Tibial nerve (tissue), 4 donors: ENCODE results near the gene DGKQ. TPM values are rescaled to one million over a fixed set of nuclear protein-coding genes. Genes with fewer than 3 reads are reported as not detected.

Source experiments
- DNase-seq, 2 donors: peaks; one replicate each; pipeline ENCODE4 v3.0.0-alpha.2; 2019; ENCODE audit warnings: low spot score in 2 of 2
- H3K27ac ChIP-seq, 4 donors: fragments of 200-600 bp; sonication (generic) in 3 of 4; one replicate each; pipeline ENCODE4 v1.5.1; 2017 to 2019; ENCODE audit warnings: mild to moderate bottlenecking in 1 of 4
- H3K27me3 ChIP-seq, 2 donors: fragments of 200-600 bp; sonication (generic) in 1 of 2; one replicate each; pipeline versions ENCODE4 v1.5.1 to v1.6.0; 2017 to 2019
- H3K36me3 ChIP-seq, 3 donors: fragments of 200-600 bp; sonication (generic); one replicate each; pipeline ENCODE4 v1.5.1; 2018 to 2019
- H3K4me1 ChIP-seq, 4 donors: fragments of 200-600 bp; sonication (generic) in 3 of 4; one replicate each; pipeline ENCODE4 v1.5.1; 2017 to 2019
- H3K4me3 ChIP-seq, 4 donors: fragments of 200-600 bp; sonication (generic) in 3 of 4; one replicate each; pipeline ENCODE4 v1.5.1; 2017 to 2019; ENCODE audit warnings: mild to moderate bottlenecking in 1 of 4, moderate library complexity in 1 of 4
- H3K9me3 ChIP-seq, 4 donors: fragments of 200-600 bp; sonication (generic) in 3 of 4; one replicate each; pipeline ENCODE4 v1.5.1; 2017 to 2019
- EP300 ChIP-seq, 2 donors: sonication (generic); formaldehyde crosslinking; IDR thresholded peaks; one replicate each; pipeline ENCODE4 v1.6.1; 2017; ENCODE audit warnings: antibody characterized with exemption in 2 of 2, mild to moderate bottlenecking in 1 of 2
- POLR2A ChIP-seq, 2 donors: fragments of 450-650 bp; IDR thresholded peaks; one replicate each; pipeline ENCODE4 v1.6.1; 2017; ENCODE audit warnings: antibody characterized with exemption in 2 of 2, mild to moderate bottlenecking in 2 of 2, moderate library complexity in 2 of 2
- WGBS, 2 donors: methylation state at CpG; one replicate each; pipeline ENCODE4 v1.1.5; 2018; 5-methylcytosine and 5-hydroxymethylcytosine counted together
- total RNA-seq, 4 donors: library from RNA; depleted of rRNA; stranded (reverse); fragments of >200 nt; gene quantifications; one replicate each; pipeline ENCODE4 v1.1.0, GENCODE V29; 2016
- TF ChIP-seq, protein P1 (sequence below), 5 experiments: fragments of 200-600 bp in 3 of 5; fragments of 450-650 bp in 2 of 5; sonication (generic) in 3 of 5; IDR thresholded peaks; one replicate each; pipeline ENCODE4 v1.5.1; 2016 to 2019; ENCODE audit warnings: antibody characterized with exemption in 5 of 5, mild to moderate bottlenecking in 3 of 5, moderate library complexity in 2 of 5

The DGKQ gene
- total RNA-seq, 4 donors from 2014 or later, result 9.0 to 23.4 (median 13.6) TPM

DNA sequence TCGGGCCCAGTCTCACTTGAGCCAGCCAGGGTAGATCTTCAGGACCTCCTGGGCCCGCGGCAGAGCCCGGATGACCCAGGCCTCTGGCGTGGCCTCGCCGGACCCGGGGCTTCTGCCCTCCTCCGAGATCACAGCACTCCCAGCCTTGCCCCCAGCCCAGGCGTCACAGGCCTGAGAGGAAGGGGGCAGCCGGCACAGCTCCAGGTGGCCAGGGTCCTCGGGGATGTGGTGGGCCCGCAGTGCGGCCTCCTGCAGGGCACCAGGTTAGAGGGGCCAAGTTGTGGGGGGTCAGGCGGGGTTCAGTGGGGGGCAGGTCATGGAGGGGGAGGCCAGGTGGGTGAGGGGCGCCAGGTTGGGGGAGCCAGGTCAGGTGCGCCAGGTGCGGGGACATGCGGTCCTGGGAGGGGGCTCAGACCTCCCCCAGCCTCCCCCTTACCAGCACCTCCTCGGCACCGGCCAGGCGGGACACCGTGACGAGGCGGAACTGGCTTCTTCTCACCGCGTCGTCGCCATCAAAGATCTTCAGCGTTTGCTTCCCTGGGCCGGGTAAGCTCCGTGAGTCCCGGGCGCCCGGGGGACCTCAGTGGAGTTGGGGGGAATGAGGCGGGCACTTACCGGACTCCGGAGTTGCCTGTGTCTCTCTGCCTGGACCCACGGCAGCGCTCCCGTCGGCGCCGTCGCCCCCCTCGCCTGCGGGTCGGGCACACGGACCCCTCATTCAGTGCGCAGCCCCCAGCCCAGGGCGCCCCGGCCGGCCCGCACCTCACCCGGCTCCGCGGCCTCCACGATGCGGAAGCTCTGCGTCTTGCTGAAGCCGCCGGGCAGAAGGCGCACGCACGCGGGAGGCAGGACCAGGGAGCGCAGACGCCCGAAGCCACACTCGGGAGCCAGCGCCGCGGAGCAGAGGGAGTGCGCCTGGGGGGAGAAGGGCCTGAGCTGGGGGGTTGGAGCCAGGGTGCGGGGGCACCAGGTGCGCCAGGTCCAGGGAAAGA is 6.0 kb downstream of the DGKQ start:
- no peak for DNase-seq
- Histone ChIP-seq H3K27me3 (no peaks in the 10 kb centered on the region), H3K4me1 (peaks cover 0 to 17% (median 14%) of the 10 kb centered on the region in 4 donors), H3K27ac (no peak overlapping the region), H3K9me3 (no peaks in the 10 kb centered on the region), H3K4me3 (no peak overlapping the region), H3K36me3 (peaks cover 0 to 54% (median 0%) of the 10 kb centered on the region in 3 donors)
- TF ChIP-seq POLR2A (IDR thresholded peaks at IDR 0.05), result no peak
- TF ChIP-seq EP300 (IDR thresholded peaks at IDR 0.05), result no peak
- TF ChIP-seq, protein P1, sequence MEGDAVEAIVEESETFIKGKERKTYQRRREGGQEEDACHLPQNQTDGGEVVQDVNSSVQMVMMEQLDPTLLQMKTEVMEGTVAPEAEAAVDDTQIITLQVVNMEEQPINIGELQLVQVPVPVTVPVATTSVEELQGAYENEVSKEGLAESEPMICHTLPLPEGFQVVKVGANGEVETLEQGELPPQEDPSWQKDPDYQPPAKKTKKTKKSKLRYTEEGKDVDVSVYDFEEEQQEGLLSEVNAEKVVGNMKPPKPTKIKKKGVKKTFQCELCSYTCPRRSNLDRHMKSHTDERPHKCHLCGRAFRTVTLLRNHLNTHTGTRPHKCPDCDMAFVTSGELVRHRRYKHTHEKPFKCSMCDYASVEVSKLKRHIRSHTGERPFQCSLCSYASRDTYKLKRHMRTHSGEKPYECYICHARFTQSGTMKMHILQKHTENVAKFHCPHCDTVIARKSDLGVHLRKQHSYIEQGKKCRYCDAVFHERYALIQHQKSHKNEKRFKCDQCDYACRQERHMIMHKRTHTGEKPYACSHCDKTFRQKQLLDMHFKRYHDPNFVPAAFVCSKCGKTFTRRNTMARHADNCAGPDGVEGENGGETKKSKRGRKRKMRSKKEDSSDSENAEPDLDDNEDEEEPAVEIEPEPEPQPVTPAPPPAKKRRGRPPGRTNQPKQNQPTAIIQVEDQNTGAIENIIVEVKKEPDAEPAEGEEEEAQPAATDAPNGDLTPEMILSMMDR (IDR thresholded peaks at IDR 0.05), result no peak
- 50 to 57% methylated on average over 65 to 70 of the region's 76 CpGs for WGBS, 2 donors

DNA sequence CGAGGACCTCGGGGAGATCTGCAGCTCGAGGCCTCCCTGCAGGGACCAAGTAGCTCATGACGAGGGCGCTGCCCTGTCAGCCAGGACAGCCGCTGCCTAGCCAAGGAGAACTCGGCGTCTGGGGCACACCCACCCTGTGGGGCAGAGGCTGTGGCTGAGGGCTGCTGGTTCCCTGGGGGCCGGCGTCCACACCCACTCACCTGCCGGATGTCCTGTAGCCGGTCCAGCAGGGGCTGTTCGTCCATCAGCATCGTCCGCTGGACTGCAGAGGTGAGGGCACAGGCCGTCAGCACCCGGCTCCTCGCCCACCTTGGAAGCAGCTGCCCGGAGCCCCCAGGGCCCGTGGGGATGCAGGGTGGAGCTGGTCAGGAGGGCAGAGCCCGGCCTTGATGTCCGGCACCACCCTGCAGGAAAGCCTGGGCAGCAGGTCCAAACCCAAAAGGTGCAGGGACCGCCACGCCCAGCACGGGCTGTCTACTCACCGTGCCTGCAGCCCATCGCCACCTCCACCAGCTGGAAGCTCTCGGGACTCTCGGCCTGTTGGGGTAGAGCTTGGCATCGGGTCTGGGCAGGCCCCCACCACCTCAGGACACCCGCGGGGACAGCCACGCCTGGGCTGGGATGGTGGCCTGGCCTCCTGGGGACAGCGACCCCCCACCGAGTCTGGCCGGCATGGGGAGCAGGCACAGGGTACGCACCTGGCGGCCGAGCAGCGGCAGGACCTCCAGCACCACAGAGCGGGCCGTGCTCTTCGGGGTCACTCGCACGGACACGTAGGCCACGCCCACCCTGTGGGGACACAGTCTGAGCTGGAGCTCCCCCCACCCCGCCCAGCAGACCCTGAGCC is 6.9 kb downstream of the DGKQ start:
- H3K27me3 ChIP-seq, result no peaks in the 10 kb centered on the region
- DNase-seq, result no peak
- no peaks in the 10 kb centered on the region for H3K9me3 ChIP-seq
- peaks cover 0 to 8% (median 4%) of the 10 kb centered on the region in 4 donors for H3K4me1 ChIP-seq
- H3K27ac ChIP-seq, result no peak overlapping the region
- TF ChIP-seq POLR2A (IDR thresholded peaks at IDR 0.05) (no peak), EP300 (IDR thresholded peaks at IDR 0.05) (no peak)
- TF ChIP-seq, protein P1 (IDR thresholded peaks at IDR 0.05), result no peak
- H3K4me3 ChIP-seq, result no peak overlapping the region
- peaks cover 0 to 63% (median 0%) of the 10 kb centered on the region in 3 donors for H3K36me3 ChIP-seq
- WGBS, 2 donors, result 83 to 89% methylated on average over 22 to 29 of the region's 48 CpGs

- Histone ChIP-seq H3K4me1 (peaks cover 0 to 3% (median 0%) of the 10 kb centered on the region in 4 donors), H3K27ac (no peak overlapping the region), H3K36me3 (peaks cover 0 to 70% (median 0%) of the 10 kb centered on the region in 3 donors), H3K27me3 (no peaks in the 10 kb centered on the region), H3K9me3 (no peaks in the 10 kb centered on the region), H3K4me3 (no peak overlapping the region)
- no peak for DNase-seq
- TF ChIP-seq POLR2A (IDR thresholded peaks at IDR 0.05) (no peak), EP300 (IDR thresholded peaks at IDR 0.05) (no peak)
- TF ChIP-seq, protein P1 (IDR thresholded peaks at IDR 0.05), result no peak
- WGBS, 2 donors, result 90 to 94% methylated on average over 15 to 21 of the region's 21 CpGs
These were observed 7.6 kb downstream of the DGKQ start for GRCh38 chr4:965766-966134.

DNA sequence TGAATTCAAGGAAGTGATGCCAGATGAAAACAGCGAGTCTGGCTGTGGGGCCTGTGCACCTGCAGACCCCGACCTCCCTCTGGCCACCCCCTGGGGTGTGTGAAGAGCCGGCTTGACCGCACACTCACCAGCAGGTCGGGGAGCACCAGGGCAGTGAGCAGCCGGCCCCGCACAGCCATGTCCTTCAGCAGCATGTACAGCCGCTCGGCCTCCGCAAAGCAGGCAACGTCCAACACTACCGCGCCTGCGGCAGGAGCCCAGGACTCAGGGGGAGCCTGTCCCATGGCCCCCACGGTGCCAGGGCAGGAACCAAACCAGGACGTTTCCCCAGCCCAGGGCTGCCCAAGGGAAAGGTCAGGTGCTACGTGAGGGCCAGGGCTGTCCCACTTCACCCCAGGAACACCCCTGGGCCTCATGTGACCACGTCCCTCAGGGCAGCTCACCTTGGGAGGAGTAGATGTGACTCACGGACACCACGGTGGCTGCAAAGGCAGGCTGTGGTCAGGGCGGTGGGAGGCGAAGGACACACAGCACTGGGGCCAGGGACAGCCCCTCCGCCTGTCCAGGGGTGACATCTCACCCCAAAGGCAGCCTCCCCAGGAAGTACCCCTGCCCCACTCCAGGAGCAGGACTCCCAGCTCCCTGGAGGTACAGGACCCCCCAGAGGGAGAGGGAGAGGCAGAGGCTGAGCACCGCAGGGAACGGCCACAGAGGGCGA is 8.2 kb downstream of the DGKQ start:
- H3K4me3 ChIP-seq, result no peak overlapping the region
- 83 to 88% methylated on average over 10 of the region's 26 CpGs for WGBS, 2 donors
- no peaks in the 10 kb centered on the region for H3K27me3 ChIP-seq
- no peak overlapping the region for H3K27ac ChIP-seq
- TF ChIP-seq POLR2A (IDR thresholded peaks at IDR 0.05), result no peak
- no peaks in the 10 kb centered on the region for H3K9me3 ChIP-seq
- H3K4me1 ChIP-seq, result peaks cover 0 to 3% (median 0%) of the 10 kb centered on the region in 4 donors
- DNase-seq, result no peak
- peaks cover 0 to 76% (median 0%) of the 10 kb centered on the region in 3 donors for H3K36me3 ChIP-seq
